ENCODE data around the gene MFF. TPM values are rescaled to one million over a fixed set of nuclear protein-coding genes. Genes with fewer than 3 reads are reported as not detected.

MFF gene
- total RNA-seq, 2 donors from 2014 or later = 86.9 to 141 TPM

DNA sequence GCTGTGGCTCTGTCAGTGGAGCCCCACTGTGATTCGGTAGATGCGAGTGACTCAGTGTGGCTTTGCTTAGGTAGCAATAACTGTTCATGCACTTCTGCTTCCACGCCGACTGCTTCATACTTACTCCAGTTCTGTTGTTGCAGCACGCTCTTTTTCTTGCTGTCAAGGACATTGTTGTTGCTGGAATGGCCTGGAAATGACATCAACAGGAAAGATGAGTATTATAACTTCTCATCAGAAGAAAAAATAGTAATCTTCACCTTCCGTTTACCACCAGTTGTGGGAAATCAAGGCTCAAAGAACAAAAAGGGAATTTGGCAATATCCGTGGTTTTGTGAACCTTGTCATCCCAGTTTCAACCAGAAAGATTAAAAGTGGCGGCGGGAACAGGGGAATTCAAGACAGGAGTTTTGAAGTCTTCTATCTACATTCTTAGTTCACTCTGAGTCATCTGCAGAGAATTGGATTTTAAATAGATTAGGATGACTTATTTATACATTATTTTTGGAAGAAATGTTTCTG, 45.8 kb downstream of the MFF start:
- no peaks in the 10 kb centered on the region for H3K4me1 ChIP-seq
- WGBS, 2 donors = 62 to 76% methylated on average over 9 of the region's 9 CpGs
- no peak overlapping the region for H3K4me3 ChIP-seq
- H3K27me3 ChIP-seq = no peaks in the 10 kb centered on the region
- TF ChIP-seq POLR2A (IDR thresholded peaks at IDR 0.05) = no peak
- TF ChIP-seq, protein P1, sequence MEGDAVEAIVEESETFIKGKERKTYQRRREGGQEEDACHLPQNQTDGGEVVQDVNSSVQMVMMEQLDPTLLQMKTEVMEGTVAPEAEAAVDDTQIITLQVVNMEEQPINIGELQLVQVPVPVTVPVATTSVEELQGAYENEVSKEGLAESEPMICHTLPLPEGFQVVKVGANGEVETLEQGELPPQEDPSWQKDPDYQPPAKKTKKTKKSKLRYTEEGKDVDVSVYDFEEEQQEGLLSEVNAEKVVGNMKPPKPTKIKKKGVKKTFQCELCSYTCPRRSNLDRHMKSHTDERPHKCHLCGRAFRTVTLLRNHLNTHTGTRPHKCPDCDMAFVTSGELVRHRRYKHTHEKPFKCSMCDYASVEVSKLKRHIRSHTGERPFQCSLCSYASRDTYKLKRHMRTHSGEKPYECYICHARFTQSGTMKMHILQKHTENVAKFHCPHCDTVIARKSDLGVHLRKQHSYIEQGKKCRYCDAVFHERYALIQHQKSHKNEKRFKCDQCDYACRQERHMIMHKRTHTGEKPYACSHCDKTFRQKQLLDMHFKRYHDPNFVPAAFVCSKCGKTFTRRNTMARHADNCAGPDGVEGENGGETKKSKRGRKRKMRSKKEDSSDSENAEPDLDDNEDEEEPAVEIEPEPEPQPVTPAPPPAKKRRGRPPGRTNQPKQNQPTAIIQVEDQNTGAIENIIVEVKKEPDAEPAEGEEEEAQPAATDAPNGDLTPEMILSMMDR (IDR thresholded peaks at IDR 0.05) = no peak
- intact Hi-C loops (cut with DNase I) = no loop called here
- no peaks in the 10 kb centered on the region for H3K9me3 ChIP-seq
- peak overlapping the region in 1 of 4 donors; percentile 51 for H3K27ac ChIP-seq
- no peak for ATAC-seq
- peak in 2 of 4 donors; percentile 9 to 74 for DNase-seq
- no peaks in the 10 kb centered on the region for H3K36me3 ChIP-seq (replicated peaks in 1 of 2; ENCODE audit: insufficient read depth in 1 of 2, low read depth in 2 of 2)

DNA sequence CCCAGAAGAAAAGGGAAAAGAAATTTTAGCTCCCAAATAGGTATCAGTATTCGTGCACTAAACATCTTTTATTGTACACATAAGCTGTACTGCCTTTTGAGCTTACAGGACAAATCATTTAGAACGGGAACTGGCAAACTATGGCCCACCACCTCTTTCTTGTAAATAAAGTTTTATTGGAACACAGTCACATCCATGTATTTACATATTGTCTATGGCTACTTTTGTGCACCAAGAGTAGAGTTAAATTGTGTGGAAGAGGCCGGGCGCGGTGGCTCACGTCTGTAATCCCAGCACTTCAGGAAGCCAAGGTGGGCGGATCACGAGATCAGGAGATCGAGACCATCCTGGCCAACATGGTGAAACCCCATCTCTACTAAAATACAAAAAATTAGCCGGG, 48.3 kb downstream of the MFF start:
- Histone ChIP-seq H3K27ac (no peak overlapping the region), H3K4me3 (no peak overlapping the region), H3K27me3 (no peaks in the 10 kb centered on the region), H3K9me3 (no peaks in the 10 kb centered on the region), H3K36me3 (replicated peaks in 1 of 2; ENCODE audit: insufficient read depth in 1 of 2, low read depth in 2 of 2) (no peaks in the 10 kb centered on the region), H3K4me1 (no peaks in the 10 kb centered on the region)
- DNase-seq (no peak), ATAC-seq (no peak)
- 88 to 92% methylated on average over 7 to 10 of the region's 10 CpGs for WGBS, 2 donors
- no peak for TF ChIP-seq POLR2A (IDR thresholded peaks at IDR 0.05)
- TF ChIP-seq, protein P1 (IDR thresholded peaks at IDR 0.05) = no peak
- intact Hi-C loops (cut with DNase I) = no loop called here

DNA sequence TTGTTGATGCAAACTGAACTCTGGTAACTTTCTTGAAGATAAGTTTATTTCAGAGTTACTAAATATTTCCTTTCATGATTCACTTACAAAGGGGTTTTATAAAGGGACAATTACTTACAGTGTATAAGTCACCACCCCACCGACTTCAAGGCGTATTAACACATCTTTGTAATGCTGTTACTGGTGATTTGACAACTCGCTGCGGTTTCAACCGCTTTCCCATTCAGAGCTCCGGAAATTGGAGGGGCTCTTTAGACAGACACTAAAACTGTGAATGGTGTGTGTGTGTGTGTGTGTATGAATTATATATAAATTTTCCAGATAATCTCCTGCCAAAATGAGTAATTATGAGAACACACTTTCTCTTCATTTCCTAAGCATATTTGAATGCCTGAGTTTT, 49.1 kb downstream of the MFF start:
- Histone ChIP-seq H3K9me3 (no peaks in the 10 kb centered on the region), H3K27ac (no peak overlapping the region), H3K27me3 (no peaks in the 10 kb centered on the region), H3K4me3 (no peak overlapping the region), H3K4me1 (no peaks in the 10 kb centered on the region), H3K36me3 (replicated peaks in 1 of 2; ENCODE audit: insufficient read depth in 1 of 2, low read depth in 2 of 2) (no peaks in the 10 kb centered on the region)
- DNase-seq = no peak
- TF ChIP-seq, protein P1 (IDR thresholded peaks at IDR 0.05) = no peak
- TF ChIP-seq POLR2A (IDR thresholded peaks at IDR 0.05) = no peak
- no peak for ATAC-seq
- intact Hi-C loops (cut with DNase I) = no loop called here
- WGBS, 2 donors = 66 to 75% methylated on average over 6 of the region's 6 CpGs

DNA sequence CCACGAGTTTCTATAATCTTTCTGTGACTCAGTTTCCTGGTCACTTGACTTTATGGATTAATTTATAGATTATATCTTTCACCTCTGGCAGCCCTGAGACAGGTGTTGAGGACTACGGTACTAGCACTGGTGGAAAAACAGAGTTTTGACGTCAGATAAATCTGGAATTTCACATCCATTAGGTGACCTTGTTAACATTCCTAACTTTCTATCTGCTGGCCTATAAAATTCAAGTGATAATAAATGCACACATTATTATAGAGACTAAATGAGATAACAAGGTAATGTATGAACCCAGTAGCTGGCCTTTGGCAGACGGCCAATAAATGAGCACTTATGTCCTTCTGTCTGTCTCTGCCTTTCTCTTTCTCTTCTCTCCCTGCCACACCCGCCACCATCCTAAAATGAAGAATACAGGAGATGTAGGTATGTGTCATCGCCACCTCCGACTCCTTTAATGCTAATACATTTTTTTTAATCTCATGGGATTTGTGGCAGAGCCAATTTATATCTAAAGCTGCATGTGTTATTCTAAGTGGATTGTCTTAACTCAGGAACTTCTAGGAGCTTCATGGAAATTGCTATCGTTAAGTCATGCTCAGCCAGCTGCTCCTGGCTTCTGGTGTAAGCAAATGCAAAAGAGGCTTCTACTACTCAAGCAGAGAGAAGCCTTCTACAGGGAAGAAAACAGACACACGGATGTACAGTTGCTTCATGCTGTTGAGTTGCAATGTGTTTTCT, 51.8 kb downstream of the MFF start:
- Histone ChIP-seq H3K4me3 (no peak overlapping the region), H3K36me3 (replicated peaks in 1 of 2; ENCODE audit: insufficient read depth in 1 of 2, low read depth in 2 of 2) (no peaks in the 10 kb centered on the region), H3K27me3 (no peaks in the 10 kb centered on the region), H3K9me3 (no peaks in the 10 kb centered on the region), H3K4me1 (no peaks in the 10 kb centered on the region), H3K27ac (no peak overlapping the region)
- DNase-seq = peak in 1 of 4 donors; percentile 15
- intact Hi-C loops (cut with DNase I) = no loop called here
- 58 to 61% methylated on average over 9 of the region's 9 CpGs for WGBS, 2 donors
- no peak for TF ChIP-seq POLR2A (IDR thresholded peaks at IDR 0.05)
- no peak for ATAC-seq

DNA sequence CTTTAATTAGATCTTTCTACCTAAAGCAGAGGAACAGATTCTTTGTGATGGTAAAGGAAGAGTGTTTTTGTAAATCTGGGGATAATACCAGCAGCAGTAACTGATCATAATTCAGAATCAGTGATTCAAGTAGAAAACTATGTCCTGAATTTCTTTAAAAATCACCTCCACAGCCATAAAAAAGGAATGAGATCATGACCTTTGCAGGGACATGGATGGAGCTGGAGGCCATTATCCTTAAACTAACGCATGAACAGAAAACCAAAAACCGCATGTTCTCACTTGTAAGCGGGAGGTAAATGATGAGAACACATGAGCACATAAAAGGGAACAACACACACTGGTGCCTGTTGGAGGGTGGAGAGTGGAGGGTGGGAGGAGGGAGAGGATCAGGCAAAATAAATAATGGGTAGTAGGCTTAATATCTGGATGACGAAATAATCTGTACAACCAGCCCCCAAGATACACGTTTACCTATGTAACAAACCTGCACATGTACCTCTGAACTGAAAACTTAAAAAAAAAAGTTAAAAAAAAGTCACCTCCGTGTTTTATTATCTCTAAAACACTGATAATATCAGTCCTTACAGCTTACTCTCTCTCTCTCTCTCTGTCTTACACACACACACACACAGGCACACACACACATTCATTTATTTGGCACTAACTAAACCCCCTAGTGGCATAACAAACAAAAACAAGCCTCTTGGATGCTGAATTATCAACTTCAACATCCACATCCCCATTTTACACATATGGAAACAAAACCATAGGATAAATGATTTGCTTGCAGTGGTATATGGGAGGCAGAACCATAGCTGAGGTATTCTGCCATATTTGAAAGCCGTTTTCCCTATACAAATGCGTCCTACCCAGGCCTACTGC, 52.7 kb downstream of the MFF start:
- H3K27me3 ChIP-seq = no peaks in the 10 kb centered on the region
- intact Hi-C loops (cut with DNase I) = no loop called here
- H3K36me3 ChIP-seq (replicated peaks in 1 of 2; ENCODE audit: insufficient read depth in 1 of 2, low read depth in 2 of 2) = no peaks in the 10 kb centered on the region
- DNase-seq = no peak
- TF ChIP-seq, protein P1 (IDR thresholded peaks at IDR 0.05) = no peak
- TF ChIP-seq POLR2A (IDR thresholded peaks at IDR 0.05) = no peak
- ATAC-seq = no peak
- no peak overlapping the region for H3K4me3 ChIP-seq
- no peak overlapping the region for H3K27ac ChIP-seq
- no peaks in the 10 kb centered on the region for H3K4me1 ChIP-seq
- 65 to 74% methylated on average over 8 of the region's 8 CpGs for WGBS, 2 donors
- no peaks in the 10 kb centered on the region for H3K9me3 ChIP-seq

Measured in body of pancreas (tissue), 4 donors.